Epithelial cell of prostate (primary cell): Measurements from ENCODE around the gene ASPHD2.
A peak's percentile ranks its signal among the peaks of the same experiment; 100 is the strongest.
"Not testable (repeated sequence)": the region's sequence is repeated elsewhere in the genome, so short reads cannot be mapped to it uniquely, and the experiment has no call there.

ENCODE experiments used
- DNase-seq: peaks from one replicate; pipeline ENCODE4 v3.0.0-alpha.2; 2011; ENCODE audit warnings: low read depth, low spot score
- H3K27ac ChIP-seq: fragments of 450-650 bp; 2 replicates; pipeline ENCODE4 v1.5.1; 2017; ENCODE audit warnings: mild to moderate bottlenecking

Gene ASPHD2

GRCh38 chr22:26414347-26414746, 14.7 kb upstream of the ASPHD2 start:
- no peak overlapping the region for H3K27ac ChIP-seq
- DNase-seq: no peak

GRCh38 chr22:26416256-26416655, 12.8 kb upstream of the ASPHD2 start:
- DNase-seq: no peak
- H3K27ac ChIP-seq: no peak overlapping the region

GRCh38 chr22:26416670-26417276, 12.3 kb upstream of the ASPHD2 start:
- no peak for DNase-seq
- H3K27ac ChIP-seq: peak overlapping the region; percentile 56

GRCh38 chr22:26417406-26417805, 11.7 kb upstream of the ASPHD2 start:
- H3K27ac ChIP-seq: peak overlapping the region; percentile 56
- no peak for DNase-seq

GRCh38 chr22:26418620-26419019, 10.4 kb upstream of the ASPHD2 start:
- DNase-seq: no peak
- H3K27ac ChIP-seq: no peak overlapping the region

- H3K27ac ChIP-seq: no peak overlapping the region
- no peak for DNase-seq
These were observed 2.1 kb upstream of the ASPHD2 start for GRCh38 chr22:26426924-26427323.

GRCh38 chr22:26429458-26430286, 612 bp downstream of the ASPHD2 start:
- no peak overlapping the region for H3K27ac ChIP-seq
- DNase-seq: no peak

- H3K27ac ChIP-seq: no peak overlapping the region
- DNase-seq: no peak
These were observed 1.5 kb downstream of the ASPHD2 start for GRCh38 chr22:26430600-26430999.

GRCh38 chr22:26431261-26431995, 2.4 kb downstream of the ASPHD2 start:
- DNase-seq: no peak
- H3K27ac ChIP-seq: no peak overlapping the region

- no peak overlapping the region for H3K27ac ChIP-seq
- DNase-seq: no peak
These were observed 3.7 kb downstream of the ASPHD2 start for GRCh38 chr22:26432619-26433311.

GRCh38 chr22:26433805-26434204, 4.7 kb downstream of the ASPHD2 start:
- no peak for DNase-seq
- H3K27ac ChIP-seq: no peak overlapping the region

GRCh38 chr22:26435327-26436093, 6.5 kb downstream of the ASPHD2 start:
- H3K27ac ChIP-seq: no peak overlapping the region
- no peak for DNase-seq

- peak; percentile 29 for DNase-seq
- no peak overlapping the region for H3K27ac ChIP-seq
These were observed 7.9 kb downstream of the ASPHD2 start for GRCh38 chr22:26436903-26437515.

GRCh38 chr22:26437694-26438392, 8.8 kb downstream of the ASPHD2 start:
- no peak for DNase-seq
- no peak overlapping the region for H3K27ac ChIP-seq

- not testable (repeated sequence) for DNase-seq, H3K27ac ChIP-seq
These were observed 9.7 kb downstream of the ASPHD2 start for GRCh38 chr22:26438776-26439175.

- H3K27ac ChIP-seq: no peak overlapping the region
- no peak for DNase-seq
These were observed 10.5 kb downstream of the ASPHD2 start for GRCh38 chr22:26439559-26439958.

- H3K27ac ChIP-seq: no peak overlapping the region
- no peak for DNase-seq
These were observed 13.2 kb downstream of the ASPHD2 start for GRCh38 chr22:26442086-26442756.
